Ishikawa (cell line): ENCODE measurements around the gene AATK.

ENCODE experiments used
- CEBPB ChIP-seq: IDR thresholded peaks from 2 replicates; pipeline ENCODE4 v1.6.1; 2012
- CREB1 ChIP-seq: IDR thresholded peaks from 2 replicates; pipeline ENCODE4 v1.6.1; 2012; ENCODE audit warnings: low read depth
- EGR1 ChIP-seq: IDR thresholded peaks from 2 replicates; pipeline ENCODE4 v1.6.1; 2012
- EP300 ChIP-seq: IDR thresholded peaks from 2 replicates; pipeline ENCODE4 v1.6.1; 2012; ENCODE audit warnings: borderline replicate concordance
- RAD21 ChIP-seq: IDR thresholded peaks from 2 replicates; pipeline ENCODE4 v1.6.1; 2012; ENCODE audit warnings: low read depth
- TAF1 ChIP-seq: IDR thresholded peaks from 2 replicates; pipeline ENCODE4 v1.6.1; 2012; ENCODE audit warnings: low read depth, mild to moderate bottlenecking
- TCF12 ChIP-seq: IDR thresholded peaks from 2 replicates; pipeline ENCODE4 v1.6.1; 2012; ENCODE audit warnings: low read depth
- USF1 ChIP-seq: IDR thresholded peaks from 2 replicates; pipeline ENCODE4 v1.6.1; 2012
- YY1 ChIP-seq: IDR thresholded peaks from 2 replicates; pipeline ENCODE4 v1.6.1; 2012; ENCODE audit warnings: low read depth
- ZBTB7A ChIP-seq: IDR thresholded peaks from 2 replicates; pipeline ENCODE4 v1.6.1; 2012; ENCODE audit warnings: low read depth

GRCh38 chr17:81100668-81101067 lies 65.4 kb downstream of the AATK start:
- TF ChIP-seq YY1 (no peak), ZBTB7A (no peak), TCF12 (no peak), CEBPB (no peak), EP300 (no peak), TAF1 (no peak), USF1 (no peak), CREB1 (no peak), RAD21 (no peak), EGR1 (no peak)
